Activated naive CD4-positive, alpha-beta T cell (primary cell): Measurements from ENCODE around the gene SGSM2.

ENCODE experiments used
- DNase-seq, 4 experiments: peaks; one replicate each; lab custom pipeline; 2025; lab: John Stamatoyannopoulos, UW

SGSM2 gene

DNA sequence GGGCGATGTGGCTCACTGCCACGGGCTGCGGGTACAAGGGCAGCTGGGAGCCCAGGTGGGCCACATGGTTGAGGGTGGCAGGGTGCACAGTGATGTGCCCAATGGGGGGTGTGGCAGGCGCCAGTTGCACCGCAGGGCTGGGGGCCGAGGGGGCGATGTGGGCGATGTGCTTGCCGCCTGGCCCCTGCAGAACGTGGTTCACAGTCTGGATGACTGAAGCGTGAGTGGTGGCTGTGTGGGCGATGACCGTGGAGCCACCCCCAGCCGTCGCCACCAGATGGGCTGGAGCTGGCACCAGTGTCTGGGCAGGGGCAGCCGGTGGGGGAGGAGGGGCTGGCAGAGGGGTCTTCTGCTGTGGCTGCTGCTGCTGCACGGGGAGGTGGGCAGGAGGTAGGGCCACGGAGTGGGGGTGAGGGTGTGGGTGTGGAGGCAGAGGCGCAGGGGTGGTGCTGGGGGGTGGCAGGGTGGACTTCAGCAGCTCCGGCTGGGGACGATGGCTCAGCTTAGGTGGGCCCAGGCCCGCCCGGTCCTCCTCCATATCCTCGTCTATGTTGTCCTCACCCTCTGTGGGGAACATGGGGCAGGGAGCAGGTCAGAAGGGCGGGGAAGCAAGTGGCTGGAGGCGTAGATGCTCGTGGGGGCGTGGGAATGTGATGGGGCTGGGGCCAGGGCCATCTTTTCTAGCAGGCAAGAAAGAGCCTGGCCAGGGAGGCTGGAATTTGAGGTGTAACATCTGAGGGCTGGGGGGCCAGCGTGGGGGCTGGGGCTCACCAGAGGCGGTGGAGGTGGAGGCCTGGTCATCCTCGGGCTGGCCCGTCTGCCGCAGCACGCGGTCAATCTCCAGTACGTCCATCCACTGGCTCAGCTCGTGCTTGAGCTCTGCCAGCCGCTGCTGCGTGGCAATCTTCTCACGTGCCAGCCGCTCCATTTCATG lies 50.1 kb downstream of the SGSM2 start:
- DNase-seq, result no peak

DNA sequence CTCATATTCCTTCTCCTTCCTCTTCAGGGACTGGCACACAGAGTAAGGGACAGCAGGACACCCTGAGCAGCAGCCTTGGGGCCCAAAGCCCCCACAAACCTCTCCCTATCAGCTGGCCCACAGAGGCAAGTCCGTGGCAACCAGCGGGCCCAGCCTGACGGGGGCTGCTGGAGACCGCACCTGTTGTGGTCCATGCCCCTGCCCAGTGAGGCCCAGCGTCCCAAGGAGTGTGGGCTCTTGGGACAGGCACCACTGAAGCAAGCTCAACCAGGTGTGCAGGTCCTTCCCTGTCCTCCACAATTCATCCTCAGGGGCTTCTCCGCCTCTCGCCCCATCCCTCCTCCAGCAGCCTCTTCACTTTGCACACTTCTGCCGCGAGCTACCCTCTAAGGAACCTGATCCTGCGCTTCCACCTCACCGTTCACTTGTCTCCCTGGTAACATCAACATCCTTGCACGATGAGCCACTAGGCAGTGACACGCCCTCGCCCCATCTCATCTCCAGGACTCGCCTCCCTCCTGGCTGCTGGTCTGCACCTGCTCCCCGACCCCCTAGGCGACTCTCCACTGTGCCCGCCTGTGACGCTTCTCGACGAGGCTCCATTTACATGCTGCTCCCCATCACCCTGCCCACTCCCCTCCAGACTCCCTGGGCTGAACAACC lies 50.9 kb downstream of the SGSM2 start:
- DNase-seq, result no peak

- no peak for DNase-seq
These were observed 51.4 kb downstream of the SGSM2 start for GRCh38 chr17:2388683-2389055.

GRCh38 chr17:2390199-2390836 lies 53.0 kb downstream of the SGSM2 start:
- no peak for DNase-seq

- no peak for DNase-seq
These were observed 54.4 kb downstream of the SGSM2 start for GRCh38 chr17:2391597-2392251.

DNA sequence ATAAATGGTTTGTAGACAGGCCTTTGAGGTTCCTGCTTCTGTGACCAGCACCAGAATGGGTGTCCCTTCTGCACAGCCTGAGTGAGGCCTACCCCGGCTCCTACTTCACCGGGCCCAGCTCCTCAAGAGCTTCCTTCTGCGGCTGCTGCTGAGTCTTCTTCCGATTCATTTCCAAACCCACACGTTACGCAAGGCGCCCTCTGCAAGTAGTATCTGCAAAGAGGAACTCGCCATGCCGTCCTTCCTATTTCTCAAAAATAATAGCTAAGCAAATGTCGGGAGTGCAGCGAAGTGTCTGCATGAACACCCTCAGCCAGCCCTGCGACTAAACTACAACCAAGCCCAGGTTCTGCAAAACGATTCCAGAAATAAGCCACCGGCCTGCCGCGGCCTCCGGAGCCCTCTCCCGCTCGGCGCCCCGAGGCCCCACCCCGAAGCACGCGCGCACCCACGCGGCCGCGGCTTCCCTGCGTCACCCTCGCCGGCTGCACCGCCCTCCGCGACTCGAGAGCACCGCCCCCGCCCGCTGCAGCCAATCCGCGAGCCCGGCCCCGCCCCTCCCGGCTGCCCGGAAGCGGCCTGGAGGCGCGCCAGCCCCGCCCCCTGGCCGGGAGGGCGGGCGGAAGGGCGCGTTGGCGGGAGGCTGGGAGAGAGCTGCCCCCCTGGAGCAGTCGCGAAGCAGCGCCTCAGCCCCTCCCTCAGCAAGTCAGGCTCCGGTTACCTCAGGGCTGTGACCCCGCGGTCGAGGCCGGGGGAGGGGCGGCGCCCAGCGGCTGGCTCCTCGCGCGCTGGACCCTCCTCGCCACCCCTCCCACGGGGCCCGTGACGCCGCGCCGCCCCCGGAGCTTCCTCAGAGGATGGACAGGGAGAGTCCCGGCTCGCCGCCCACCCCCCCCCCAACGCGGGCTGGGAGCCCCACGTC lies 55.2 kb downstream of the SGSM2 start:
- peak; percentile 90 to 98 (median 96) for DNase-seq

- DNase-seq, result peak; percentile 74 to 91 (median 78)
These were observed 56.1 kb downstream of the SGSM2 start for GRCh38 chr17:2393174-2393953.

DNA sequence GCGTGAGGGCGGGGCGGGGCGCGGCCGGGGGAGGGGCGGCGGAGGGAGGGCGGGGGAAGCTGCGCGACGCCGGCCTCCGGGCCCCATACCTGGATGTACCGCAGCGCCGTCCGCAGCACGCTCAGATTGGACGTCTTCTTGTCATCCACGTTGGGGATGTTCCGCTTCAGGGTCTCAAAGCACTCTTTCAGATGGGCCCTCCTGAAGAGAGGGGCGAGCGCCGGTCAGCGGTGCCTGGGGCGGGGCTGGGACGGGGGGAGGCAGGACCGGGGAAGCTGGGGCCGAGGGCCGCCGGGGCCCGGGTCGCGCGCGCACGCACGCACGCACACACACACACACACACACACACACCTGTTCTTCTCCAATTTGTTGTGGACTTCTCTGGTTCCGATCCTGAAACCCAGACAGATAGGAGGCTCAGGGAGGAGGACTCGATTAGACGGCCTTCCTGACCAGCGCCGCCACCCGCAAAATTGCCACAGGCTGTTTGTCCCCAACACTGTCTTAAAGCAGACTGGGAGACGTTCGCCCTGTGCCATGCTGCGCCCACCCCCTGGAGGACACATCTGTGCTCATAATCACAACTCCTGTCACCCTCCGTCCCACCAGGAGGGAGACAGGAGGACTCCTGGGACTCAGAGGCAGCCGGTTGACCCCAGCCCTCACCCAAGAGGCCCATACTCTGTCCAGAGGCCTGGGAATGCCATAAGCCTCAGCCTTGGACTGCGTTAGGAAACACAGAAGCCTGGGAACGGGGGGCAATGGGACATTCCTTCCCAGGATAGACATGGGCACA lies 56.9 kb downstream of the SGSM2 start:
- peak in 1 of 4 experiments; percentile 10 for DNase-seq

DNA sequence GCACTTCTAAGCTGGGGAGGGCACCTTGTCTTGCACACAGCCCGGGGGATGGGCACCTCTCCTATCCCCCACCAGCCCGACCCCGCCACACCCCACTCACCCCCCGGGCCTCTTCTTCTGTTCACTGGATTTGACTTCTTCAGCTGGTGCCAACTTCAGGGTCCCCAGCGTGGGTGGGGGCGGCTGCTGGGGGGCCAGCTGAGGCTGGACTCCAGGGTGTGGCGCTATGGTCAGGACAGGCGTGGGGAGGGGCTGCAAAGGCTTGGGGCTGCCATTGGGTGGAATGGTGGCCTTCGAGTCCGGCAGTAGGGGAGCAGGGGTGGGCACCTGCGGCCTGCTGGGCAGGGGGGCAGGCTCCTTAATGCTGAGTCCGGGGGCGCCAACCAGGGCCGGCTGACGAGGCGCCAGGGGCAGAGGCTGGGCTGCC lies 57.5 kb downstream of the SGSM2 start:
- DNase-seq, result no peak

- DNase-seq, result no peak
These were observed 58.2 kb downstream of the SGSM2 start for GRCh38 chr17:2395258-2396181.

- DNase-seq, result no peak
These were observed 58.9 kb downstream of the SGSM2 start for GRCh38 chr17:2396192-2396567.

DNA sequence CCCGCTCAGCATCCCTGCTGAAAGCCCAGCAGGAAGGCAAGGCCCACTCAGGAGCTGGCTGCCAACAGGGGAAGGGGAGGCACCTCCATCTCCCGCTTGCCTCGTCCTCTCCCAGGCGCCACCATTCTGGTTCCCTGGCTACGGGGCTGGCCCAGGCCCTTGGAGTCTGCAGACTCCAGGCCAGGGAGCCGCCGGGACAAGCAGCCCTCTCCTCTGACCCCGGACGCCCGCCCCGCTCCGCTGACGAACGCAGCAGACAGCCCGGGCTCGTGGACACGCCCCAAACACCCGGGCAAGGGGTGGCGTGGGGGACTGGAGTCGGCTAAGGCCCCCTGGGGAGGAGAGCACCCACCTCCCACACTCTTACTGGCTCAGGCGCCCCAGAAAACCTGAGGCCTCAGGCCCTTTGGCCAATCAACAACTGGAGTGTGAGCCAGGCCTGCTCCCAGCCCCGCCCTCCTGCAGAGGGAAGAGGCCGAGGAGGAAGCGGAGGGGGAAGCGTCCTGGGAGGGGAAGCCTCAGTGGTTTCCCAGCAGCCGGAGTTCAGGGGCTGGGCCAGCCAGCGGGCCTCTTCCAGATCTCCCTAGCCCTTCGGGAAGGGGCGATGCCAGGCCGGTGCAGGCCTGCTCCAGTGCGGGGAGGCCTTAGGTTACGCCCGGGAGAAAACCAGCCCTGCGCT lies 59.4 kb downstream of the SGSM2 start:
- DNase-seq, result peak in 1 of 4 experiments; percentile 38

- DNase-seq, result no peak
These were observed 60.2 kb downstream of the SGSM2 start for GRCh38 chr17:2397247-2398171.

DNA sequence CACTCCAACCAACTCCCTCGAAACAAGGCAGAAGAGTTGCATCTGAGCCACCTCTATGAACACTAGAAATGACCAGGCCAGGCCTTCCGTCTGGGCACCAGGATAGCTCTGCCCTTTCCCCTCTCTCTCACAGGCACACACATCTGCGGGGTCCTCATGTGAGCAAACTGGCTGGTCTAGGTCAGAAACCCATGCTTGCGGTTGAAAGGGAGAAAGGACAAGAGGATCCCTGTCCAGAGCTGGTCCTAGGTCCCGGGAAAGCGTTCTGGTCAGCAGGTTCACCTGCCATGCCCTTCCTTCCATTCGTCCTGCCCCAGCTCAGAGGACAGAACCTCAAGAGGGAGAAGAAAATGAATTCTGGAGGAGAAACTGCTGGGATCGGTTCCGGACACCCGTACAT lies 60.9 kb downstream of the SGSM2 start:
- no peak for DNase-seq

DNA sequence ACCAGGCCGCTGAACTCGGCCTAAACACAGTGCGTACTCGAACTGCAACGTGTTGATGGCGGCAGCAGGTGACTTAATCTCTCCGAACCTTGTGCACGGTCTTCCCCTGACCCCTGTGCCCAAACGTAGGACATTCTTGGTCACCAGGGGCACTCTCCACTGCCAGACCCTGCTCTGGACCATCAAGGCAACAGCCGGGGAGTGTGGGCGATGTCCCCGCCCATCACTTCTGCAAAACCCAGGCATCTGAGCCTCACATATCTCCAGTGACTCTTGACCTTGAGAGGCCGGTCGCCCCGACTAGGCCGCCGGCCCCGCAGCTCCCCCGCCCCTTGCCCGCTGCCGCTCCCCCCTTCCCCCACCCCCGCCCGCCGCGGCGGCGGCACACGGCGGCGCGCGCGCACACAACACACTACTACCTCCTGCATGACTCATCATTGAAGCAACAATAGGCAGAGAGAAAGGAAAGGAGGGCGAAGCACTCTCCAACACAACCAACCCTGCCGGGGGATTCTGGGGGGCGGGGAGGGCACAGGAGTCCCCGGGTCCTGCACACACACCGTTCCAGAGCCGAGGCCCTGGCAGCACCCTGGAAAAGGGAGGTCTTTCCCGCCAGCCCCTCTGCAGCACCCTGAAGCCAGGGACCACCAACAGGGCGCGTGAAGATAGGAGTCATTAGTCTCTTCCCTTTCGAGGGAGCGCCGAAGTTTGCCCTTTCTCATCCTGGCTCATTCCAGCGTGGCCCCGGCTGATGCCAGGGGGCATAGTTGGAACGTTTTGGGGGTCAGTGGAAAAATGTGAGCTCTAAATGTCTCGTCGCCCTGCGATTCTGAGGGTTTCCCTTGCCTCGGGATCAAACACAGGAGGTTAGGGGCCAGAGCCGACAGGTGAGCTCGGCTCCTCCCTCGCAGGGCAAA lies 61.6 kb downstream of the SGSM2 start:
- DNase-seq, result peak in 3 of 4 experiments; percentile 24 to 47 (median 35)
